OCI-LY1 (cell line): ENCODE measurements around the gene PACSIN1.

Experiments used
- H2AFZ ChIP-seq: fragments of 200-600 bp; sonication (generic), shearing (Covaris generic); 2 replicates; pipeline ENCODE4 v1.6.0; 2014; ENCODE audit warnings: antibody characterized with exemption, mild to moderate bottlenecking, low read length
- H3F3A ChIP-seq: fragments of 200-600 bp; sonication (generic), shearing (Covaris generic); 2 replicates; pipeline ENCODE4 v1.6.0; 2014; ENCODE audit warnings: mild to moderate bottlenecking, antibody characterized with exemption, low read length, moderate library complexity; ENCODE audit not compliant: insufficient read depth
- H3K27ac ChIP-seq: fragments of 200-600 bp; sonication (generic); 2 replicates; pipeline ENCODE4 v1.5.1; 2014; ENCODE audit warnings: low read length, mixed run types, mild to moderate bottlenecking, low read depth; ENCODE audit not compliant: poor library complexity, severe bottlenecking
- H3K27me3 ChIP-seq: fragments of 200-600 bp; sonication (generic); 2 replicates; pipeline ENCODE4 v1.6.0; 2014; ENCODE audit warnings: antibody characterized with exemption, mild to moderate bottlenecking, low read length, moderate library complexity; ENCODE audit not compliant: insufficient read depth
- H3K36me3 ChIP-seq: fragments of 200-600 bp; sonication (generic); 2 replicates; pipeline ENCODE4 v1.6.1; 2014; ENCODE audit warnings: mild to moderate bottlenecking, antibody characterized with exemption, low read length, moderate library complexity, mixed read lengths; ENCODE audit not compliant: insufficient read depth
- H3K4me1 ChIP-seq: fragments of 200-600 bp; sonication (generic); 2 replicates; pipeline ENCODE4 v1.5.1; 2014; ENCODE audit warnings: mild to moderate bottlenecking, low read length, moderate library complexity; ENCODE audit not compliant: insufficient read depth, severe bottlenecking
- H3K4me2 ChIP-seq: fragments of 200-600 bp; sonication (generic), shearing (Covaris generic); 2 replicates; pipeline ENCODE4 v1.6.1; 2014; ENCODE audit warnings: low read length
- H3K4me3 ChIP-seq: fragments of 200-600 bp; sonication (generic); 2 replicates; pipeline ENCODE4 v1.5.1; 2014; ENCODE audit warnings: low read length, low read depth, mild to moderate bottlenecking, mixed read lengths; ENCODE audit not compliant: poor library complexity, severe bottlenecking
- H3K79me2 ChIP-seq: fragments of 200-600 bp; shearing (Covaris generic); 2 replicates; pipeline ENCODE4 v1.6.1; 2016; ENCODE audit warnings: mixed run types, low read length, mixed read lengths; ENCODE audit not compliant: insufficient read depth
- H3K9ac ChIP-seq: fragments of 200-600 bp; sonication (generic), shearing (Covaris generic); 2 replicates; pipeline ENCODE4 v1.6.1; 2014; ENCODE audit warnings: mild to moderate bottlenecking, low read length, mixed read lengths
- H3K9me2 ChIP-seq: fragments of 200-600 bp; sonication (generic), shearing (Covaris generic); 2 replicates; pipeline ENCODE4 v1.6.1; 2014; ENCODE audit warnings: low read depth, mild to moderate bottlenecking, low read length, mixed read lengths
- H3K9me3 ChIP-seq: fragments of 200-600 bp; shearing (Covaris generic); 2 replicates; pipeline ENCODE4 v1.6.1; 2014; ENCODE audit warnings: low read length, mixed read lengths
- H4K20me1 ChIP-seq: fragments of 200-600 bp; sonication (generic), shearing (Covaris generic); 2 replicates; pipeline ENCODE4 v1.6.0; 2016; ENCODE audit warnings: mild to moderate bottlenecking, low read length; ENCODE audit not compliant: insufficient read depth
- CTCF ChIP-seq: fragments of 200-600 bp; sonication (generic), shearing (Covaris generic); IDR thresholded peaks from 2 replicates; pipeline ENCODE4 v1.5.1; 2017; ENCODE audit warnings: mild to moderate bottlenecking, antibody characterized with exemption, low read length, moderate library complexity, mixed read lengths
- EZH2 ChIP-seq: fragments of 200-600 bp; sonication (generic), shearing (Covaris generic); IDR thresholded peaks from 2 replicates; pipeline ENCODE4 v1.8.0; 2017; ENCODE audit warnings: borderline replicate concordance, mixed run types, mild to moderate bottlenecking, antibody characterized with exemption, low read length, moderate library complexity, mixed read lengths

Gene PACSIN1

GRCh38 chr6:34580707-34581560, 115.1 kb downstream of the PACSIN1 start:
- Histone ChIP-seq H3F3A (no peaks in the 10 kb centered on the region), H4K20me1 (no peaks in the 10 kb centered on the region), H3K9ac (no peak overlapping the region), H3K9me2 (no peaks in the 10 kb centered on the region), H3K4me3 (no peak overlapping the region), H2AFZ (no peak overlapping the region), H3K27me3 (no peaks in the 10 kb centered on the region), H3K4me1 (no peaks in the 10 kb centered on the region), H3K4me2 (no peak overlapping the region), H3K27ac (no peak overlapping the region), H3K79me2 (no peaks in the 10 kb centered on the region), H3K36me3 (peaks cover 3% of the 10 kb centered on the region; the same call in 1 of the 2 replicates), H3K9me3 (no peaks in the 10 kb centered on the region)
- TF ChIP-seq CTCF (no peak), EZH2 (no peak)

- H3K9ac ChIP-seq = no peak overlapping the region
- H3K4me3 ChIP-seq = no peak overlapping the region
- no peaks in the 10 kb centered on the region for H4K20me1 ChIP-seq
- no peaks in the 10 kb centered on the region for H3K27me3 ChIP-seq
- no peaks in the 10 kb centered on the region for H3K4me1 ChIP-seq
- H3K36me3 ChIP-seq = peaks cover 4% of the 10 kb centered on the region; the same call in 1 of the 2 replicates
- no peaks in the 10 kb centered on the region for H3F3A ChIP-seq
- no peaks in the 10 kb centered on the region for H3K9me3 ChIP-seq
- no peak for TF ChIP-seq EZH2
- no peak for TF ChIP-seq CTCF
- H3K9me2 ChIP-seq = no peaks in the 10 kb centered on the region
- no peak overlapping the region for H3K4me2 ChIP-seq
- no peaks in the 10 kb centered on the region for H3K79me2 ChIP-seq
- H3K27ac ChIP-seq = no peak overlapping the region
- H2AFZ ChIP-seq = no peak overlapping the region
Measured at GRCh38 chr6:34581561-34581920, 115.7 kb downstream of the PACSIN1 start.

GRCh38 chr6:34583461-34583860, 117.6 kb downstream of the PACSIN1 start:
- Histone ChIP-seq H3K9me3 (no peaks in the 10 kb centered on the region), H4K20me1 (no peaks in the 10 kb centered on the region), H3K4me1 (no peaks in the 10 kb centered on the region), H3F3A (no peaks in the 10 kb centered on the region), H2AFZ (no peak overlapping the region), H3K4me3 (no peak overlapping the region), H3K79me2 (no peaks in the 10 kb centered on the region), H3K9me2 (no peaks in the 10 kb centered on the region), H3K9ac (no peak overlapping the region), H3K4me2 (no peak overlapping the region), H3K27ac (no peak overlapping the region), H3K36me3 (peaks cover 20% of the 10 kb centered on the region; the same call in 1 of the 2 replicates), H3K27me3 (no peaks in the 10 kb centered on the region)
- TF ChIP-seq CTCF (peak; percentile 51), EZH2 (no peak)
